HFFc6 (cell line): Measurements from ENCODE around the gene GOT1. TPM values are rescaled to one million over a fixed set of nuclear protein-coding genes. Genes with fewer than 3 reads are reported as not detected.
A peak's percentile ranks its signal among the peaks of the same experiment; 100 is the strongest.

Experiments
- DNase-seq: peaks from one replicate; pipeline ENCODE4 v3.0.0-alpha.2; 2018
- H3K27ac Mint-ChIP-seq: 2 replicates; pipeline ENCODE4 v1.8.0; 2020; ENCODE audit warnings: mild to moderate bottlenecking, mixed read lengths
- H3K27me3 Mint-ChIP-seq: 2 replicates; pipeline ENCODE4 v1.8.0; 2021; ENCODE audit warnings: mild to moderate bottlenecking, moderate library complexity, mixed read lengths; ENCODE audit not compliant: insufficient read depth
- H3K36me3 Mint-ChIP-seq: 2 replicates; pipeline ENCODE4 v1.8.0; 2021; ENCODE audit warnings: low read depth, mixed read lengths
- H3K4me1 Mint-ChIP-seq: 2 replicates; pipeline ENCODE4 v1.8.0; 2020; ENCODE audit warnings: low read depth, mixed read lengths
- H3K4me3 Mint-ChIP-seq: 2 replicates; pipeline ENCODE4 v1.8.0; 2020; ENCODE audit warnings: mild to moderate bottlenecking, moderate library complexity, mixed read lengths
- H3K9me3 Mint-ChIP-seq: 2 replicates; pipeline ENCODE4 v1.8.0; 2020; ENCODE audit warnings: mild to moderate bottlenecking, mixed read lengths
- CTCF ChIP-seq: fragments of 200-600 bp; sonication (generic); IDR thresholded peaks from 2 replicates; pipeline ENCODE4 v1.5.0; 2021; ENCODE audit warnings: antibody characterized with exemption, mild to moderate bottlenecking
- total RNA-seq, 6 experiments: library from RNA; stranded (reverse); fragmentation: NEBNext Ultra II Directional; extraction: Animal tissue kit (Norgen Biotek cat#: 25700); gene quantifications; 2 replicates in 1 of 6; 3 replicates in 5 of 6; pipeline ENCODE4 v1.2.3, GENCODE V29; 2021

GOT1 gene
- total RNA-seq, 6 experiments from 2014 or later: 34.9 to 42.0 (median 41.6) TPM

- Mint-ChIP-seq H3K27me3 (no peaks in the 10 kb centered on the region; the same call in 1 of the 2 replicates), H3K4me3 (no peak overlapping the region), H3K9me3 (no peaks in the 10 kb centered on the region), H3K4me1 (peaks cover 12% of the 10 kb centered on the region; the same call in 1 of the 2 replicates), H3K36me3 (peaks cover 24% of the 10 kb centered on the region), H3K27ac (no peak overlapping the region)
- TF ChIP-seq CTCF: no peak
- no peak for DNase-seq
Measured at GRCh38 chr10:99422529-99423096, 7.8 kb downstream of the GOT1 start.

- DNase-seq: no peak
- Mint-ChIP-seq H3K27me3 (no peaks in the 10 kb centered on the region; the same call in 1 of the 2 replicates), H3K27ac (peak overlapping the region; percentile 0; the same call in 1 of the 2 replicates), H3K4me3 (no peak overlapping the region), H3K36me3 (peaks cover 30% of the 10 kb centered on the region), H3K4me1 (peaks cover 12% of the 10 kb centered on the region; the same call in 1 of the 2 replicates), H3K9me3 (no peaks in the 10 kb centered on the region)
- TF ChIP-seq CTCF: no peak
Measured at GRCh38 chr10:99421233-99421739, 9.1 kb downstream of the GOT1 start.

GRCh38 chr10:99419688-99420087 is 10.7 kb downstream of the GOT1 start:
- no peak overlapping the region for H3K4me3 Mint-ChIP-seq
- no peak for TF ChIP-seq CTCF
- no peaks in the 10 kb centered on the region for H3K9me3 Mint-ChIP-seq
- DNase-seq: no peak
- H3K36me3 Mint-ChIP-seq: peaks cover 37% of the 10 kb centered on the region
- no peaks in the 10 kb centered on the region; the same call in 1 of the 2 replicates for H3K27me3 Mint-ChIP-seq
- no peak overlapping the region; the same call in 1 of the 2 replicates for H3K27ac Mint-ChIP-seq
- H3K4me1 Mint-ChIP-seq: peaks cover 12% of the 10 kb centered on the region; the same call in 1 of the 2 replicates

- no peak for TF ChIP-seq CTCF
- H3K27me3 Mint-ChIP-seq: no peaks in the 10 kb centered on the region; the same call in 1 of the 2 replicates
- peaks cover 37% of the 10 kb centered on the region for H3K36me3 Mint-ChIP-seq
- H3K4me1 Mint-ChIP-seq: peaks cover 12% of the 10 kb centered on the region; the same call in 1 of the 2 replicates
- no peaks in the 10 kb centered on the region for H3K9me3 Mint-ChIP-seq
- H3K27ac Mint-ChIP-seq: no peak overlapping the region
- DNase-seq: no peak
- H3K4me3 Mint-ChIP-seq: no peak overlapping the region
Measured at GRCh38 chr10:99418910-99419624, 11.4 kb downstream of the GOT1 start.

GRCh38 chr10:99412099-99412498 is 18.3 kb downstream of the GOT1 start:
- no peak for TF ChIP-seq CTCF
- Mint-ChIP-seq H3K4me1 (peaks cover 23% of the 10 kb centered on the region), H3K9me3 (no peaks in the 10 kb centered on the region), H3K36me3 (peaks cover 11% of the 10 kb centered on the region), H3K27me3 (no peaks in the 10 kb centered on the region; the same call in 1 of the 2 replicates), H3K27ac (peak overlapping the region; percentile 60), H3K4me3 (no peak overlapping the region)
- no peak for DNase-seq
